OCI-LY7 (cell line): ENCODE measurements around the gene IL17RE. TPM values are rescaled to one million over a fixed set of nuclear protein-coding genes. Genes with fewer than 3 reads are reported as not detected.

Source experiments
- BruUV-seq: library from RNA; stranded (reverse); fragments of 400-500 nt; replicated peaks from 2 replicates; lab custom pipeline; 2021; lab: Mats Ljungman, UMichigan
- CTCF ChIA-PET: fragments of 300-600 bp; sonication (Branson Sonifier 250); formaldehyde crosslinking; loops from one replicate; lab custom pipeline; 2022; ENCODE audit warnings: antibody characterized with exemption; ENCODE audit not compliant: unreplicated experiment; lab: Charles Lee
- POLR2A ChIA-PET: fragments of 300-600 bp; sonication (Branson Sonifier 250); formaldehyde crosslinking; loops from one replicate; lab custom pipeline; 2022; ENCODE audit warnings: antibody characterized with exemption; lab: Charles Lee
- DNase-seq: peaks from one replicate; pipeline ENCODE4 v3.0.0-alpha.2; 2015; ENCODE audit warnings: low spot score
- H2AFZ ChIP-seq: fragments of 200-600 bp; sonication (generic), shearing (Covaris generic); 2 replicates; pipeline ENCODE4 v1.6.1; 2014; ENCODE audit warnings: mild to moderate bottlenecking, antibody characterized with exemption, low read length, moderate library complexity
- H3K27ac ChIP-seq: fragments of 200-600 bp; sonication (generic); 2 replicates; pipeline ENCODE4 v1.5.1; 2014; ENCODE audit warnings: mixed run types, low read depth, mild to moderate bottlenecking, moderate library complexity, low read length, inconsistent platforms; ENCODE audit not compliant: poor library complexity, severe bottlenecking
- H3K36me3 ChIP-seq: fragments of 200-600 bp; sonication (generic); 2 replicates; pipeline ENCODE4 v1.6.1; 2014; ENCODE audit warnings: mild to moderate bottlenecking, antibody characterized with exemption, low read length, moderate library complexity, mixed read lengths; ENCODE audit not compliant: insufficient read depth
- H3K4me1 ChIP-seq: fragments of 200-600 bp; sonication (generic); 2 replicates; pipeline ENCODE4 v1.5.1; 2014; ENCODE audit warnings: mild to moderate bottlenecking, low read length; ENCODE audit not compliant: insufficient read depth, poor library complexity, severe bottlenecking
- H3K4me2 ChIP-seq: fragments of 200-600 bp; sonication (generic); 2 replicates; pipeline ENCODE4 v1.6.1; 2014; ENCODE audit warnings: mild to moderate bottlenecking, low read length
- H3K4me3 ChIP-seq: fragments of 200-600 bp; sonication (generic); 2 replicates; pipeline ENCODE4 v1.5.1; 2014; ENCODE audit warnings: mild to moderate bottlenecking, low read depth, low read length; ENCODE audit not compliant: poor library complexity, severe bottlenecking
- H3K79me2 ChIP-seq: fragments of 200-600 bp; sonication (generic); 2 replicates; pipeline ENCODE4 v1.6.1; 2016; ENCODE audit warnings: low read depth, mild to moderate bottlenecking, low read length, moderate library complexity, mixed read lengths; ENCODE audit not compliant: insufficient read depth
- H3K9me2 ChIP-seq: fragments of 200-600 bp; sonication (generic); 2 replicates; pipeline ENCODE4 v1.6.1; 2016; ENCODE audit warnings: mild to moderate bottlenecking, low read length, mixed read lengths; ENCODE audit not compliant: insufficient read depth
- H3K9me3 ChIP-seq: fragments of 200-600 bp; sonication (generic); 2 replicates; pipeline ENCODE4 v1.6.1; 2014; ENCODE audit warnings: mild to moderate bottlenecking, mixed run types, low read length, mixed read lengths
- H4K20me1 ChIP-seq: fragments of 200-600 bp; sonication (generic); 2 replicates; pipeline ENCODE4 v1.6.1; 2014; ENCODE audit warnings: mild to moderate bottlenecking, antibody characterized with exemption, low read length, moderate library complexity, mixed read lengths; ENCODE audit not compliant: insufficient read depth
- CTCF ChIP-seq: fragments of 200-600 bp; sonication (generic); conservative IDR thresholded peaks from 2 replicates; pipeline ENCODE4 v1.5.1; 2014; ENCODE audit warnings: mild to moderate bottlenecking, antibody characterized with exemption, low read length, moderate library complexity, mixed read lengths
- EZH2phosphoT487 ChIP-seq: fragments of 200-600 bp; sonication (generic); IDR thresholded peaks from 2 replicates; pipeline ENCODE4 v1.6.1; 2018; ENCODE audit warnings: low read depth, borderline replicate concordance, mild to moderate bottlenecking, mixed run types, antibody characterized with exemption, low read length, moderate library complexity, mixed read lengths
- intact Hi-C: fragments of 100-400 bp; cut with micrococcal nuclease; formaldehyde crosslinking; loops from one replicate; pipeline ENCODE4 v1.10.0; 2022; ENCODE audit not compliant: unreplicated experiment
- total RNA-seq, 2 experiments: library from RNA; depleted of rRNA in 1 of 2; stranded (reverse); fragments of >200 nt in 1 of 2; shearing (Covaris generic) in 1 of 2; gene quantifications; 2 replicates each; pipeline ENCODE4 v1.2.3, GENCODE V29; 2014 to 2022

Gene IL17RE
- total RNA-seq, 2 experiments from 2014 or later: 0.06 to 1.1 TPM

DNA sequence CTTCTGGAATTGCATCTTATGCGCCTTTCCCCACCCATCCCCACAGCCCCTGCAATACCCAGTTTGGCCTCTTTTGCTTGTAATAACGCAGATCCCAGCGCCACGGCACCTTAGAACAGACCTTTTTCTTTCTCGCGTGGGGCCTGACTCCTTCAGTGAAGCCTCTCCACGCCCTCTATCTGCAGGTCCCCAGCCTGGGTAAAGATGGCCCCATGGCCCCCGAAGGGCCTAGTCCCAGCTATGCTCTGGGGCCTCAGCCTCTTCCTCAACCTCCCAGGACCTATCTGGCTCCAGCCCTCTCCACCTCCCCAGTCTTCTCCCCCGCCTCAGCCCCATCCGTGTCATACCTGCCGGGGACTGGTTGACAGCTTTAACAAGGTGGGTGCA is 31.6 kb downstream of the IL17RE start:
- POLR2A ChIA-PET: interaction anchor here (1.1 to 1.2 kb wide), 3 partner anchors 18 to 280 kb away, joined by 3 to 5 read pairs (median 4); partner anchors contain the start of gene PRRT3
- Histone ChIP-seq H3K79me2 (no peaks in the 10 kb centered on the region; the same call in 1 of the 2 replicates), H3K4me3 (peak overlapping the region; percentile 71), H3K27ac (peak overlapping the region; percentile 76), H3K9me3 (no peaks in the 10 kb centered on the region), H4K20me1 (no peaks in the 10 kb centered on the region), H3K4me1 (peaks cover 22% of the 10 kb centered on the region), H2AFZ (peak overlapping the region; percentile 77), H3K4me2 (peak overlapping the region; percentile 87), H3K36me3 (peaks cover 16% of the 10 kb centered on the region; the same call in 1 of the 2 replicates), H3K9me2 (no peaks in the 10 kb centered on the region)
- peak; percentile 48 for TF ChIP-seq CTCF
- no peak for TF ChIP-seq EZH2phosphoT487
- intact Hi-C loops: loop anchor here (5.0 to 10.0 kb wide), 6 partner anchors 92 to 537 kb away; partner anchors contain the start of genes ARPC4, RPUSD3, SEC13 and SETD5
- peak; percentile 40 for DNase-seq
- BruUV-seq: TSS peak; percentile 81
- CTCF ChIA-PET: interaction anchor here (0.6 kb wide), 1 partner anchor 323 kb away, joined by 3 read pairs; no protein-coding TSS in a partner anchor

- POLR2A ChIA-PET: interaction anchor here (0.6 to 0.8 kb wide), 2 partner anchors 16 to 45 kb away, joined by 3 to 4 read pairs; partner anchors contain the start of gene JAGN1
- Histone ChIP-seq H2AFZ (no peak overlapping the region), H3K79me2 (no peaks in the 10 kb centered on the region; the same call in 1 of the 2 replicates), H3K4me2 (peak overlapping the region; percentile 87), H3K36me3 (peaks cover 16% of the 10 kb centered on the region; the same call in 1 of the 2 replicates), H3K4me3 (peak overlapping the region; percentile 71), H3K27ac (no peak overlapping the region), H4K20me1 (no peaks in the 10 kb centered on the region), H3K9me2 (no peaks in the 10 kb centered on the region), H3K9me3 (no peaks in the 10 kb centered on the region), H3K4me1 (peaks cover 22% of the 10 kb centered on the region)
- BruUV-seq: no TSS peak
- TF ChIP-seq CTCF (no peak), EZH2phosphoT487 (no peak)
- DNase-seq: no peak
- CTCF ChIA-PET: no interaction called here
- intact Hi-C loops: loop anchor here (5.0 to 10.0 kb wide), 6 partner anchors 93 to 538 kb away; partner anchors contain the start of genes ARPC4, RPUSD3, SEC13 and SETD5
Measured at GRCh38 chr3:9934993-9935392, 32.3 kb downstream of the IL17RE start.

- no peak overlapping the region for H3K27ac ChIP-seq
- BruUV-seq: no TSS peak
- TF ChIP-seq EZH2phosphoT487 (no peak), CTCF (no peak)
- no peak for DNase-seq
- no peak overlapping the region for H2AFZ ChIP-seq
- ChIA-PET POLR2A (no interaction called here), CTCF (no interaction called here)
- no peaks in the 10 kb centered on the region for H4K20me1 ChIP-seq
- no peak overlapping the region for H3K4me3 ChIP-seq
- peak overlapping the region; percentile 87 for H3K4me2 ChIP-seq
- no peaks in the 10 kb centered on the region; the same call in 1 of the 2 replicates for H3K79me2 ChIP-seq
- peaks cover 20% of the 10 kb centered on the region for H3K36me3 ChIP-seq
- H3K9me3 ChIP-seq: no peaks in the 10 kb centered on the region
- intact Hi-C loops: loop anchor here (10.0 kb wide), 1 partner anchor 289 kb away; no protein-coding TSS in a partner anchor
- peaks cover 22% of the 10 kb centered on the region for H3K4me1 ChIP-seq
- H3K9me2 ChIP-seq: no peaks in the 10 kb centered on the region
Measured at GRCh38 chr3:9935966-9936510, 33.4 kb downstream of the IL17RE start.
